Testis (tissue), 2 donors: ENCODE data around the gene CHRNB4.

Experiments
- POLR2A ChIP-seq: fragments of 450-650 bp; IDR thresholded peaks from one replicate; pipeline ENCODE4 v1.6.1; 2017; ENCODE audit warnings: antibody characterized with exemption, mild to moderate bottlenecking, moderate library complexity
- TF ChIP-seq, protein P1 (sequence below), 3 experiments: fragments of 450-650 bp in 2 of 3; fragments of 200-600 bp in 1 of 3; sonication (generic) in 1 of 3; IDR thresholded peaks; one replicate each; pipeline ENCODE4 v1.5.1; 2016 to 2019; ENCODE audit warnings: antibody characterized with exemption in 3 of 3, mild to moderate bottlenecking in 2 of 3, moderate library complexity in 1 of 3

DNA sequence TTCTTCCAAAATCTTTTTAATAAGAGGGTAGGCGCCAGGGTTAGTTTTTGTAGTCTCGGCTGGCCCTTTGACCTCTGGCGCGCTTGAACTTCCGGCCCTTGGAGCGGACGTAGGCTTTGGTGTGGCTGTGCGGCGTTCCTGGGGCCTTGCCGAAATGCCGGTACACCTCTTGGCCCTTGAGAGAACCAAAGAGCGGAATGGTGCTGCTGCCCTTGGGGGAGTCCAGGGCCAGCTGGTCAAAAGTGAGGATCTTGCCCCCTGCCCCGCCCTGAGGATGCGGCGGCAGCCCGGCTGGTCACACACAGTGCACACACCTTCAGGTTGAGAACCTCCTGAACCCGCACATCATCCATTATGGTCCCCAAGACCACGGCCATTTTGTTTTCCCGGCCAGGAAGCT, 20.0 kb upstream of the CHRNB4 start:
- TF ChIP-seq, protein P1, sequence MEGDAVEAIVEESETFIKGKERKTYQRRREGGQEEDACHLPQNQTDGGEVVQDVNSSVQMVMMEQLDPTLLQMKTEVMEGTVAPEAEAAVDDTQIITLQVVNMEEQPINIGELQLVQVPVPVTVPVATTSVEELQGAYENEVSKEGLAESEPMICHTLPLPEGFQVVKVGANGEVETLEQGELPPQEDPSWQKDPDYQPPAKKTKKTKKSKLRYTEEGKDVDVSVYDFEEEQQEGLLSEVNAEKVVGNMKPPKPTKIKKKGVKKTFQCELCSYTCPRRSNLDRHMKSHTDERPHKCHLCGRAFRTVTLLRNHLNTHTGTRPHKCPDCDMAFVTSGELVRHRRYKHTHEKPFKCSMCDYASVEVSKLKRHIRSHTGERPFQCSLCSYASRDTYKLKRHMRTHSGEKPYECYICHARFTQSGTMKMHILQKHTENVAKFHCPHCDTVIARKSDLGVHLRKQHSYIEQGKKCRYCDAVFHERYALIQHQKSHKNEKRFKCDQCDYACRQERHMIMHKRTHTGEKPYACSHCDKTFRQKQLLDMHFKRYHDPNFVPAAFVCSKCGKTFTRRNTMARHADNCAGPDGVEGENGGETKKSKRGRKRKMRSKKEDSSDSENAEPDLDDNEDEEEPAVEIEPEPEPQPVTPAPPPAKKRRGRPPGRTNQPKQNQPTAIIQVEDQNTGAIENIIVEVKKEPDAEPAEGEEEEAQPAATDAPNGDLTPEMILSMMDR (IDR thresholded peaks at IDR 0.05), result no peak
- no peak for TF ChIP-seq POLR2A
